WTC11 (cell line): Measurements from ENCODE around the gene TRAF3IP1. TPM values are rescaled to one million over a fixed set of nuclear protein-coding genes. Genes with fewer than 3 reads are reported as not detected.
A peak's percentile ranks its signal among the peaks of the same experiment; 100 is the strongest.

Experiments used
- ATAC-seq: fragments of 200-7000 bp; cut with Tn5 transposase; 2 replicates; pipeline ENCODE4 v1.10.0; 2021; ENCODE audit warnings: mild to moderate bottlenecking, moderate library complexity
- CTCF ChIA-PET: fragments of 300-600 bp; sonication (Branson Sonifier 250); formaldehyde crosslinking; loops from one replicate; lab custom pipeline; 2021; ENCODE audit warnings: antibody characterized with exemption; lab: Charles Lee
- POLR2A ChIA-PET: fragments of 350-600 bp; sonication (Branson Sonifier 250); formaldehyde crosslinking; loops from one replicate; lab custom pipeline; 2021; ENCODE audit warnings: antibody characterized with exemption; lab: Charles Lee
- DNase-seq: peaks from one replicate; pipeline ENCODE4 v3.0.0; 2021; ENCODE audit warnings: low spot score
- H3K27ac Mint-ChIP-seq: 2 replicates; pipeline ENCODE4 v1.8.0; 2021; ENCODE audit warnings: mixed read lengths
- H3K27me3 Mint-ChIP-seq: 2 replicates; pipeline ENCODE4 v1.8.0; 2021; ENCODE audit warnings: low read depth, mild to moderate bottlenecking, moderate library complexity, mixed read lengths
- H3K36me3 Mint-ChIP-seq: 2 replicates; pipeline ENCODE4 v1.8.0; 2021; ENCODE audit warnings: mixed read lengths
- H3K4me1 Mint-ChIP-seq: 2 replicates; pipeline ENCODE4 v1.8.0; 2022; ENCODE audit warnings: mixed read lengths
- H3K4me3 Mint-ChIP-seq: 2 replicates; pipeline ENCODE4 v1.8.0; 2021; ENCODE audit warnings: mild to moderate bottlenecking, moderate library complexity, mixed read lengths
- H3K9me3 Mint-ChIP-seq: 2 replicates; pipeline ENCODE4 v1.8.0; 2021; ENCODE audit warnings: mixed read lengths
- ELF4 ChIP-seq: sonication (generic); formaldehyde crosslinking; IDR thresholded peaks from 2 replicates; pipeline ENCODE4 v1.8.1; 2022; ENCODE audit warnings: low read depth, mild to moderate bottlenecking, moderate library complexity, missing genetic modification reagents
- EMX1 ChIP-seq: fragments of 250-450 bp; sonication (Bioruptor Pico); IDR thresholded peaks from 2 replicates; pipeline ENCODE4 v1.8.0; 2021; ENCODE audit warnings: mild to moderate bottlenecking
- GRHL2 ChIP-seq: fragments of 250-450 bp; sonication (Bioruptor Pico); IDR thresholded peaks from 2 replicates; pipeline ENCODE4 v1.8.0; 2022; ENCODE audit warnings: mild to moderate bottlenecking, moderate library complexity; ENCODE audit not compliant: insufficient replicate concordance, severe bottlenecking
- NFE2L1 ChIP-seq: sonication (generic); formaldehyde crosslinking; IDR thresholded peaks from 2 replicates; pipeline ENCODE4 v1.8.1; 2023; ENCODE audit warnings: missing genetic modification reagents
- NR2C2 ChIP-seq: sonication (generic); formaldehyde crosslinking; IDR thresholded peaks from 2 replicates; pipeline ENCODE4 v1.8.0; 2022; ENCODE audit warnings: mild to moderate bottlenecking, missing genetic modification reagents
- PRRX2 ChIP-seq: fragments of 250-450 bp; sonication (Bioruptor Pico); IDR thresholded peaks from 2 replicates; pipeline ENCODE4 v1.8.0; 2021; ENCODE audit warnings: mild to moderate bottlenecking
- SP1 ChIP-seq: sonication (generic); formaldehyde crosslinking; conservative IDR thresholded peaks from 2 replicates; pipeline ENCODE4 v1.8.1; 2022; ENCODE audit warnings: missing genetic modification reagents
- ZNF219 ChIP-seq: sonication (generic); formaldehyde crosslinking; IDR thresholded peaks from 2 replicates; pipeline ENCODE4 v1.8.0; 2023; ENCODE audit warnings: missing genetic modification reagents, mild to moderate bottlenecking, borderline replicate concordance
- ZNF263 ChIP-seq: sonication (generic); formaldehyde crosslinking; IDR thresholded peaks from 2 replicates; pipeline ENCODE4 v1.8.1; 2022; ENCODE audit warnings: low read depth, mild to moderate bottlenecking, moderate library complexity, missing genetic modification reagents
- ZNF317 ChIP-seq: sonication (generic); formaldehyde crosslinking; IDR thresholded peaks from 2 replicates; pipeline ENCODE4 v1.8.1; 2023; ENCODE audit warnings: low read depth, mild to moderate bottlenecking, moderate library complexity, missing genetic modification reagents, borderline replicate concordance
- total RNA-seq: library from RNA; stranded (reverse); gene quantifications from 3 replicates; pipeline ENCODE4 v1.2.3, GENCODE V29; 2021
- TF ChIP-seq, protein P1 (sequence below): sonication (generic); formaldehyde crosslinking; IDR thresholded peaks from 2 replicates; pipeline ENCODE4 v1.8.1; 2023; ENCODE audit warnings: mild to moderate bottlenecking, missing genetic modification reagents, borderline replicate concordance
- TF ChIP-seq, protein P2 (sequence below): sonication (generic); formaldehyde crosslinking; IDR thresholded peaks from 2 replicates; pipeline ENCODE4 v1.8.1; 2023; ENCODE audit warnings: mild to moderate bottlenecking, missing genetic modification reagents, moderate library complexity
- TF ChIP-seq, protein P3 (sequence below): fragments of 250-450 bp; sonication (Bioruptor Pico); conservative IDR thresholded peaks from 2 replicates; pipeline ENCODE4 v1.9.0; 2021; ENCODE audit warnings: mild to moderate bottlenecking
- TF ChIP-seq, protein P4 (sequence below): sonication (generic); formaldehyde crosslinking; IDR thresholded peaks from 2 replicates; pipeline ENCODE4 v1.8.0; 2022; ENCODE audit warnings: mild to moderate bottlenecking, missing genetic modification reagents
- TF ChIP-seq, protein P5 (sequence below): sonication (generic); formaldehyde crosslinking; IDR thresholded peaks from 2 replicates; pipeline ENCODE4 v1.8.1; 2023; ENCODE audit warnings: mild to moderate bottlenecking, missing genetic modification reagents

Gene TRAF3IP1
- total RNA-seq, 1 experiment from 2014 or later, result 18.7 TPM

DNA sequence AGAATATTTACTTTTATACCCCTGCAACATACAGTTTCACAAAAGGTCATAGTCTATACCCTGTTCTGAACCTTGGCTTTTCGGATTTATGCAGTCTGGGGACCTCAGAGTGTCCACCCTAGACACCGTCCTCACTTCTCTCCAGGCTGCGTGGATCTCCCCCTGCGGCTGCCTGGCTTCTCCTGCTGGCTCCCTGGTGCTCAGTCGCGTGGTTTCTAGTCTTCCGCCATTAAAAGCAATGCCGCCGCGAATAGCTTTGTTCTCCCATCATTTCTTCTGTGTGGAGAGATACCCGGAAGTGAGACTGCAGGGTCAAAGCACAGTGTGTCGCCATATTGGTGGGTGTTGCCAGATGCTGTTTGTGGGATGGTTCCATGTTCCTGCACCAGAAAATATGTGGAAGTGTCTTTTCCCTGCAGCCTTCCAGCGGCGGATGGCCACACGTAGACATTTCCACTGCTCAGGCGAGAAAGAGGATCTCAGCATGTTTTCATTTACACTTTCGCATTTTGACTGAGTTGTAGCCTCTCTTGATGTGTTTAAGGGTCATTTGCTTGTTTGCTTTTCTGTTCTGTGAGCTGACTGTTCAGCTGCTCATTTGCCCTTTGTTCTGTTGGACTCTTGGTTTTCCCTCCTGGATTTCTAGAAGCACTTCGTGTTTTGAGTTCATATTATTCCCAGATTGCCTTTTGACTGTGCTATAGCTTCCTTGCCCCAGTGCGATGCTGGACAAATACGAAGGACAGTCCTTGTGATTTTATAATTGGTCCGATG lies 83.5 kb downstream of the TRAF3IP1 start (continued):
- TF ChIP-seq ZNF317 (CRISPR knock-in tag), result no peak
- no peak for TF ChIP-seq NR2C2
- TF ChIP-seq GRHL2 (CRISPR knock-in tag), result no peak
- TF ChIP-seq, protein P1, sequence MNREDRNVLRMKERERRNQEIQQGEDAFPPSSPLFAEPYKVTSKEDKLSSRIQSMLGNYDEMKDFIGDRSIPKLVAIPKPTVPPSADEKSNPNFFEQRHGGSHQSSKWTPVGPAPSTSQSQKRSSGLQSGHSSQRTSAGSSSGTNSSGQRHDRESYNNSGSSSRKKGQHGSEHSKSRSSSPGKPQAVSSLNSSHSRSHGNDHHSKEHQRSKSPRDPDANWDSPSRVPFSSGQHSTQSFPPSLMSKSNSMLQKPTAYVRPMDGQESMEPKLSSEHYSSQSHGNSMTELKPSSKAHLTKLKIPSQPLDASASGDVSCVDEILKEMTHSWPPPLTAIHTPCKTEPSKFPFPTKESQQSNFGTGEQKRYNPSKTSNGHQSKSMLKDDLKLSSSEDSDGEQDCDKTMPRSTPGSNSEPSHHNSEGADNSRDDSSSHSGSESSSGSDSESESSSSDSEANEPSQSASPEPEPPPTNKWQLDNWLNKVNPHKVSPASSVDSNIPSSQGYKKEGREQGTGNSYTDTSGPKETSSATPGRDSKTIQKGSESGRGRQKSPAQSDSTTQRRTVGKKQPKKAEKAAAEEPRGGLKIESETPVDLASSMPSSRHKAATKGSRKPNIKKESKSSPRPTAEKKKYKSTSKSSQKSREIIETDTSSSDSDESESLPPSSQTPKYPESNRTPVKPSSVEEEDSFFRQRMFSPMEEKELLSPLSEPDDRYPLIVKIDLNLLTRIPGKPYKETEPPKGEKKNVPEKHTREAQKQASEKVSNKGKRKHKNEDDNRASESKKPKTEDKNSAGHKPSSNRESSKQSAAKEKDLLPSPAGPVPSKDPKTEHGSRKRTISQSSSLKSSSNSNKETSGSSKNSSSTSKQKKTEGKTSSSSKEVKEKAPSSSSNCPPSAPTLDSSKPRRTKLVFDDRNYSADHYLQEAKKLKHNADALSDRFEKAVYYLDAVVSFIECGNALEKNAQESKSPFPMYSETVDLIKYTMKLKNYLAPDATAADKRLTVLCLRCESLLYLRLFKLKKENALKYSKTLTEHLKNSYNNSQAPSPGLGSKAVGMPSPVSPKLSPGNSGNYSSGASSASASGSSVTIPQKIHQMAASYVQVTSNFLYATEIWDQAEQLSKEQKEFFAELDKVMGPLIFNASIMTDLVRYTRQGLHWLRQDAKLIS, result no peak
- no peak for TF ChIP-seq ZNF263
- TF ChIP-seq, protein P2, sequence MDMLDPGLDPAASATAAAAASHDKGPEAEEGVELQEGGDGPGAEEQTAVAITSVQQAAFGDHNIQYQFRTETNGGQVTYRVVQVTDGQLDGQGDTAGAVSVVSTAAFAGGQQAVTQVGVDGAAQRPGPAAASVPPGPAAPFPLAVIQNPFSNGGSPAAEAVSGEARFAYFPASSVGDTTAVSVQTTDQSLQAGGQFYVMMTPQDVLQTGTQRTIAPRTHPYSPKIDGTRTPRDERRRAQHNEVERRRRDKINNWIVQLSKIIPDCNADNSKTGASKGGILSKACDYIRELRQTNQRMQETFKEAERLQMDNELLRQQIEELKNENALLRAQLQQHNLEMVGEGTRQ (CRISPR knock-in tag), result no peak

DNA sequence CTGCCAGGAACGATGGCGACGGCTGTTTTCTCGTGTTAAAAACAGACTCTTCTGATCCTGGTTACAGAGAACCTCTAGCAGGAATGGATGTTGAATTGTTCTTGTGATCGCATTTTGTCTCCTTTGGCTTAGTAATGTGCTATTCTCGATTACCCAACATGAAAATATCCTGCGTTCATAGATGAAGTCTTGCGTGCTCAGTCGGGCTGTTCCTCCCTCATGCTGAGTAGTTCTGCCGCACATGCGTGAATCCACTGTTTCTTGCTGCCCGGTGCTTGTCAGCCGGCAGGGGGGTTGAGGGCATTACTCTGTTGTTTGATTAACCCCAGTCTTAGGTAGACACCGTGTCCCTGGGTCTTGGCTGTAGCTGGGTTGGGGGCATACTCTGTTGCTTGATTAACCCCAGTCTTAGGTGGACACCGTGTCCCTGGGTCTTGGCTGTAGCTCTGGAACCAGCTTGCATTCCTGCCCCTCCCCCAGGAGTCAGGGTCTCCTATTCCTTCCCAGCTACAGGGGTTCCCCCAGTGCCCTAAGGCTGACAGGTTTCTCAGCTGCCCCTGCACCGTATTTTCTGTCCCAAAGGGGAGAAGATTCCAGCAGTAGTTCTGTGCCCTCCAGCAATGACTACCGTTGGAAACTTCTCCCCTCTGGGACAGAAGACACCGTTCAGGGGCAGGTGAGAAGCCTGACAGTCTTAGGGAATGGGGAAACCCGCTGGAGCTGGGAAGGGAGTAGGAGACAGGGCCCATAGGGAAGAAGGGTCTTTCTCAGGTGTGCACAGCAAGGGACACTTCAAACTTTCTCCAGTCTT lies 84.3 kb downstream of the TRAF3IP1 start:
- TF ChIP-seq, protein P3, sequence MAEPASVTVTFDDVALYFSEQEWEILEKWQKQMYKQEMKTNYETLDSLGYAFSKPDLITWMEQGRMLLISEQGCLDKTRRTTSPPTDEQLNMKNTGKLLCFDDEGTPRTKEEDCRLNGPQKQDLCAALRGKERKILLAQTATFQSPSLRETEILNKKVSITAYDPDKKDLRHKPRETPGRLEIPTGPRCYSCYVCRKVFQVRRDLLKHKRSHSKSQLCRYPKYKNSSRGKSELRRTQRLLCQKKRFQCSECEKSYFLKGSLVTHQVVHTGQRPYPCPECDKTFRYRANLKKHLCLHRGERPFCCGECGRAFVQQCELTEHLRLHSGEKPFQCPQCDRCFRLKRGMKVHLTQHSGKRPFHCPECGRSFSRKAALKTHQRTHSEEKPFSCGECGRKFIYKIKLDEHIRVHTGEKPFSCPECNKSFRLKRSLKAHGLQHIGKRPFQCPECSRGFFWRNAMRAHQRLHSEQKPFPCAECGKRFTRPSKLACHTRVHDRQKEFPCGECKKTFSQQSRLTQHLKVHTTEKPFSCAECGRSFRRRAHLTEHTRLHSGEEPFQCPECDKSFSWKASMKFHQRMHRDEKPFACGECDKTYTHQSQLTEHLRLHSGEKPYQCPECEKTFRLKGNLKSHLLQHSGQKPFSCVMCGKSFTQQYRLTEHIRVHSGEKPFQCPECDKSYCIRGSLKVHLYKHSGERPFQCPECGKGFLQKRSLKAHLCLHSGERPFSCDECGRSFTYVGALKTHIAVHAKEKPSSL (CRISPR knock-in tag), result no peak
- TF ChIP-seq, protein P4, sequence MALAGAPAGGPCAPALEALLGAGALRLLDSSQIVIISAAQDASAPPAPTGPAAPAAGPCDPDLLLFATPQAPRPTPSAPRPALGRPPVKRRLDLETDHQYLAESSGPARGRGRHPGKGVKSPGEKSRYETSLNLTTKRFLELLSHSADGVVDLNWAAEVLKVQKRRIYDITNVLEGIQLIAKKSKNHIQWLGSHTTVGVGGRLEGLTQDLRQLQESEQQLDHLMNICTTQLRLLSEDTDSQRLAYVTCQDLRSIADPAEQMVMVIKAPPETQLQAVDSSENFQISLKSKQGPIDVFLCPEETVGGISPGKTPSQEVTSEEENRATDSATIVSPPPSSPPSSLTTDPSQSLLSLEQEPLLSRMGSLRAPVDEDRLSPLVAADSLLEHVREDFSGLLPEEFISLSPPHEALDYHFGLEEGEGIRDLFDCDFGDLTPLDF, result no peak
- TF ChIP-seq ELF4 (CRISPR knock-in tag) (no peak), PRRX2 (CRISPR knock-in tag) (no peak), ZNF219 (CRISPR knock-in tag) (no peak), EMX1 (no peak), NFE2L1 (no peak), SP1 (CRISPR knock-in tag) (no peak)
- TF ChIP-seq, protein P5, sequence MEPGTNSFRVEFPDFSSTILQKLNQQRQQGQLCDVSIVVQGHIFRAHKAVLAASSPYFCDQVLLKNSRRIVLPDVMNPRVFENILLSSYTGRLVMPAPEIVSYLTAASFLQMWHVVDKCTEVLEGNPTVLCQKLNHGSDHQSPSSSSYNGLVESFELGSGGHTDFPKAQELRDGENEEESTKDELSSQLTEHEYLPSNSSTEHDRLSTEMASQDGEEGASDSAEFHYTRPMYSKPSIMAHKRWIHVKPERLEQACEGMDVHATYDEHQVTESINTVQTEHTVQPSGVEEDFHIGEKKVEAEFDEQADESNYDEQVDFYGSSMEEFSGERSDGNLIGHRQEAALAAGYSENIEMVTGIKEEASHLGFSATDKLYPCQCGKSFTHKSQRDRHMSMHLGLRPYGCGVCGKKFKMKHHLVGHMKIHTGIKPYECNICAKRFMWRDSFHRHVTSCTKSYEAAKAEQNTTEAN (CRISPR knock-in tag), result no peak
- DNase-seq, result no peak
- no peaks in the 10 kb centered on the region for H3K36me3 Mint-ChIP-seq

More for the DNA sequence above, 84.3 kb downstream of the TRAF3IP1 start:
- peaks cover 16% of the 10 kb centered on the region for H3K4me1 Mint-ChIP-seq
- H3K27ac Mint-ChIP-seq, result no peak overlapping the region
- ChIA-PET CTCF (interaction anchor here (0.7 to 1.2 kb wide), 2 partner anchors 11 to 25 kb away, joined by 3 to 4 read pairs; no protein-coding TSS in a partner anchor), POLR2A (interaction anchor here (0.6 kb wide), 1 partner anchor 23 kb away, joined by 3 read pairs; no protein-coding TSS in a partner anchor)
- H3K9me3 Mint-ChIP-seq, result no peaks in the 10 kb centered on the region
- ATAC-seq, result 0 out of 2 replicates have a peak, but pooled peaks have one; percentile 18
- H3K4me3 Mint-ChIP-seq, result no peak overlapping the region
- no peaks in the 10 kb centered on the region for H3K27me3 Mint-ChIP-seq
